GM18861 (cell line): ENCODE measurements around the gene SSC4D.
"Not testable (repeated sequence)": the region's sequence is repeated elsewhere in the genome, so short reads cannot be mapped to it uniquely, and the experiment has no call there.

Experiments used
- ATAC-seq: cut with Tn5 transposase; IDR thresholded peaks from one replicate; pipeline ENCODE4 v1.9.1; 2021; ENCODE audit not compliant: unreplicated experiment

SSC4D gene

GRCh38 chr7:76387789-76388188 lies 21.7 kb downstream of the SSC4D start:
- ATAC-seq, result not testable (repeated sequence)

- no peak for ATAC-seq
Observed at GRCh38 chr7:76386691-76387260, 22.7 kb downstream of the SSC4D start.

- no peak for ATAC-seq
Observed at GRCh38 chr7:76383089-76383944, 26.2 kb downstream of the SSC4D start.

- ATAC-seq, result no peak
Observed at GRCh38 chr7:76381814-76382213, 27.7 kb downstream of the SSC4D start.

GRCh38 chr7:76380623-76380966 lies 28.9 kb downstream of the SSC4D start:
- ATAC-seq, result no peak

- no peak for ATAC-seq
Observed at GRCh38 chr7:76377186-76377918, 32.1 kb downstream of the SSC4D start.

- ATAC-seq, result no peak
Observed at GRCh38 chr7:76375251-76375650, 34.2 kb downstream of the SSC4D start.

GRCh38 chr7:76372984-76373833 lies 36.3 kb downstream of the SSC4D start:
- ATAC-seq, result no peak

- ATAC-seq, result no peak
Observed at GRCh38 chr7:76371396-76371795, 38.1 kb downstream of the SSC4D start.

GRCh38 chr7:76369018-76369417 lies 40.5 kb downstream of the SSC4D start:
- no peak for ATAC-seq

GRCh38 chr7:76368190-76368589 lies 41.3 kb downstream of the SSC4D start:
- ATAC-seq, result no peak

- no peak for ATAC-seq
Observed at GRCh38 chr7:76364198-76364584, 45.3 kb downstream of the SSC4D start.

GRCh38 chr7:76363754-76364153 lies 45.7 kb downstream of the SSC4D start:
- ATAC-seq, result not testable (repeated sequence)

- no peak for ATAC-seq
Observed at GRCh38 chr7:76359978-76360638, 49.4 kb downstream of the SSC4D start.

- ATAC-seq, result peak; percentile 82
Observed at GRCh38 chr7:76359111-76359977, 50.2 kb downstream of the SSC4D start.

GRCh38 chr7:76358481-76359110 lies 50.9 kb downstream of the SSC4D start, which contains the start of gene YWHAG:
YWHAG (minus strand) TSS chr7:76358991; CDS start chr7:76358808, 183 bp downstream.
- ATAC-seq, result peak; percentile 68

- peak; percentile 23 for ATAC-seq
Observed at GRCh38 chr7:76358011-76358480, 51.5 kb downstream of the SSC4D start.

- ATAC-seq, result no peak
Observed at GRCh38 chr7:76357475-76358010, 52.0 kb downstream of the SSC4D start.

- ATAC-seq, result no peak
Observed at GRCh38 chr7:76356823-76357222, 52.7 kb downstream of the SSC4D start.
